GM12875 (cell line): Measurements from ENCODE around the gene RHEBL1.

ENCODE experiments used
- H3K4me3 ChIP-seq: one replicate; pipeline ENCODE4 v1.5.1; 2011; ENCODE audit warnings: low read depth, low read length, control low read depth
- TF ChIP-seq, protein P1 (sequence below): IDR thresholded peaks from 2 replicates; pipeline ENCODE4 v1.5.1; 2011; ENCODE audit warnings: low read depth, mild to moderate bottlenecking, control low read depth, inconsistent platforms, low read length, moderate library complexity, borderline replicate concordance; ENCODE audit not compliant: insufficient read depth

The RHEBL1 gene

GRCh38 chr12:49104822-49105221 lies 35.0 kb upstream of the RHEBL1 start:
- H3K4me3 ChIP-seq, result no peak overlapping the region
- TF ChIP-seq, protein P1, sequence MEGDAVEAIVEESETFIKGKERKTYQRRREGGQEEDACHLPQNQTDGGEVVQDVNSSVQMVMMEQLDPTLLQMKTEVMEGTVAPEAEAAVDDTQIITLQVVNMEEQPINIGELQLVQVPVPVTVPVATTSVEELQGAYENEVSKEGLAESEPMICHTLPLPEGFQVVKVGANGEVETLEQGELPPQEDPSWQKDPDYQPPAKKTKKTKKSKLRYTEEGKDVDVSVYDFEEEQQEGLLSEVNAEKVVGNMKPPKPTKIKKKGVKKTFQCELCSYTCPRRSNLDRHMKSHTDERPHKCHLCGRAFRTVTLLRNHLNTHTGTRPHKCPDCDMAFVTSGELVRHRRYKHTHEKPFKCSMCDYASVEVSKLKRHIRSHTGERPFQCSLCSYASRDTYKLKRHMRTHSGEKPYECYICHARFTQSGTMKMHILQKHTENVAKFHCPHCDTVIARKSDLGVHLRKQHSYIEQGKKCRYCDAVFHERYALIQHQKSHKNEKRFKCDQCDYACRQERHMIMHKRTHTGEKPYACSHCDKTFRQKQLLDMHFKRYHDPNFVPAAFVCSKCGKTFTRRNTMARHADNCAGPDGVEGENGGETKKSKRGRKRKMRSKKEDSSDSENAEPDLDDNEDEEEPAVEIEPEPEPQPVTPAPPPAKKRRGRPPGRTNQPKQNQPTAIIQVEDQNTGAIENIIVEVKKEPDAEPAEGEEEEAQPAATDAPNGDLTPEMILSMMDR, result no peak

DNA sequence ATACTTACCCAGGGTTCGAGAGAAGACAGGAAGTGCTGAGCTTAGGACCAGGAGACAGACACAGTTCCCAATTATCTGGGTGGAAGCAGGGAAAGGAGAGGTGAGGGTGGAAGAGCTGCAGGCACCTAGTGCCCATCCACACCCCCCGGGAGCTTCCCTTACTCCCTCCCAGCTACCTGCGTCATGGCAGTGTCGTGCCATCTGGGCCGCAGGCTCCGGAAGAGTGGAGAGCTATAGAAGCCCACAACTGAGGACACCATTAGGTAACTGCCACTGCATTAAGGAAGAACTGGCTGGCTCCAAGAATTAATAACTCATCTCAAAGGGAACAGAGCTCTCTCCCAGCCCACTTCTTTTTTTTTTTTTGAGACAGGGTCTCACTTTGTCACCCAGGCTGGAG lies 30.6 kb upstream of the RHEBL1 start:
- TF ChIP-seq, protein P1, result no peak
- no peak overlapping the region for H3K4me3 ChIP-seq

GRCh38 chr12:49098703-49099102 lies 28.9 kb upstream of the RHEBL1 start:
- TF ChIP-seq, protein P1, result no peak
- no peak overlapping the region for H3K4me3 ChIP-seq

GRCh38 chr12:49098035-49098451 lies 28.3 kb upstream of the RHEBL1 start:
- TF ChIP-seq, protein P1, result peak; percentile 90
- no peak overlapping the region for H3K4me3 ChIP-seq

DNA sequence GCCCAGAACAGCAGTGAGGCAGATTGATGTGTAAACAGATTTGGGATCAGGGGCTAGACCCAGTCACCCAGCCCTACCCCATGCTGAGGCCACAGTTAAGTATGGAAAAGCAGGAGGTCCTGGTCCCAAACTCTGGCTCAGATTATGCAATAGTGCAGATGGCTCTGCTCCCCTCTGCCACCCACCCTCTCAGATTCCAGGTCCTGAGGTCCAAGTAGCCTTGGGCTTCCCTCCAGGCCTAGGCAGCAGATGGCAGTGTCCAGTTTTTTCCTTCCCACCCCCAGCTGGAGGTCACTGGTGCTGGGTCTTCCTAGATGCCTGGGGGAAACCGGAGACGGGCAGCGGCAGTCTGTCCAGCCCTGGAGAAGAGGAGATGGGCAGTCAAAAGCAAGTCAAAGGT lies 27.6 kb upstream of the RHEBL1 start:
- H3K4me3 ChIP-seq, result no peak overlapping the region
- TF ChIP-seq, protein P1, result no peak

GRCh38 chr12:49094975-49095365 lies 25.2 kb upstream of the RHEBL1 start:
- H3K4me3 ChIP-seq, result no peak overlapping the region

More at GRCh38 chr12:49094975-49095365, 25.2 kb upstream of the RHEBL1 start:
- TF ChIP-seq, protein P1, result no peak
